Thyroid gland (tissue), 4 donors: ENCODE results near the gene FMN2. TPM values are rescaled to one million over a fixed set of nuclear protein-coding genes. Genes with fewer than 3 reads are reported as not detected.
A peak's percentile ranks its signal among the peaks of the same experiment; 100 is the strongest.

Experiments
- DNase-seq, 2 donors: peaks; one replicate each; pipeline ENCODE4 v3.0.0-alpha.2; 2019
- H3K27ac ChIP-seq, 3 donors: fragments of 200-600 bp; sonication (generic); 1 replicate in 2 of 3; 2 replicates in 1 of 3; pipeline ENCODE4 v1.5.1; 2016 to 2019; ENCODE audit warnings: mild to moderate bottlenecking in 1 of 3, moderate library complexity in 1 of 3
- H3K27me3 ChIP-seq: fragments of 200-600 bp; sonication (generic); one replicate; pipeline ENCODE4 v1.5.1; 2019
- H3K36me3 ChIP-seq, 2 donors: fragments of 200-600 bp; sonication (generic); one replicate each; pipeline ENCODE4 v1.5.1; 2016 to 2019
- H3K4me1 ChIP-seq, 2 donors: fragments of 200-600 bp; sonication (generic); one replicate each; pipeline ENCODE4 v1.5.1; 2017 to 2019
- H3K4me3 ChIP-seq, 3 donors: fragments of 200-600 bp; sonication (generic); replicated peaks in 1 of 3; 1 replicate in 2 of 3; 2 replicates in 1 of 3; pipeline ENCODE4 v1.5.1; 2016; ENCODE audit warnings: mild to moderate bottlenecking in 1 of 3
- H3K9me3 ChIP-seq: fragments of 200-600 bp; sonication (generic); one replicate; pipeline ENCODE4 v1.5.1; 2017
- POLR2A ChIP-seq, 2 donors: fragments of 450-650 bp; IDR thresholded peaks; one replicate each; pipeline ENCODE4 v1.6.1; 2017; ENCODE audit warnings: antibody characterized with exemption in 2 of 2, mild to moderate bottlenecking in 2 of 2, moderate library complexity in 1 of 2
- WGBS, 2 donors: methylation state at CpG; one replicate each; pipeline ENCODE4 v1.1.5; 2017; 5-methylcytosine and 5-hydroxymethylcytosine counted together
- intact Hi-C: fragments of 100-400 bp; cut with DNase I; formaldehyde crosslinking; loops from one replicate; pipeline ENCODE4 v1.15.1; 2023
- total RNA-seq, 4 donors: library from RNA; depleted of rRNA; stranded (reverse); fragments of >200 nt; gene quantifications; one replicate each; pipeline ENCODE4 v1.2.3, GENCODE V29; 2016
- TF ChIP-seq, protein P1 (sequence below), 6 experiments: fragments of 200-600 bp in 3 of 6; fragments of 450-650 bp in 3 of 6; sonication (generic) in 3 of 6; IDR thresholded peaks; one replicate each; pipeline ENCODE4 v1.5.1; 2016 to 2019; ENCODE audit warnings: antibody characterized with exemption in 6 of 6, mild to moderate bottlenecking in 2 of 6, inconsistent platforms in 1 of 6, moderate library complexity in 1 of 6

Gene FMN2
- 1 to 10 TPM in 2 of 4 donors, under 1 TPM in 1, not detected in 1; 0.78 to 6.2 (median 1.3) TPM for total RNA-seq

DNA sequence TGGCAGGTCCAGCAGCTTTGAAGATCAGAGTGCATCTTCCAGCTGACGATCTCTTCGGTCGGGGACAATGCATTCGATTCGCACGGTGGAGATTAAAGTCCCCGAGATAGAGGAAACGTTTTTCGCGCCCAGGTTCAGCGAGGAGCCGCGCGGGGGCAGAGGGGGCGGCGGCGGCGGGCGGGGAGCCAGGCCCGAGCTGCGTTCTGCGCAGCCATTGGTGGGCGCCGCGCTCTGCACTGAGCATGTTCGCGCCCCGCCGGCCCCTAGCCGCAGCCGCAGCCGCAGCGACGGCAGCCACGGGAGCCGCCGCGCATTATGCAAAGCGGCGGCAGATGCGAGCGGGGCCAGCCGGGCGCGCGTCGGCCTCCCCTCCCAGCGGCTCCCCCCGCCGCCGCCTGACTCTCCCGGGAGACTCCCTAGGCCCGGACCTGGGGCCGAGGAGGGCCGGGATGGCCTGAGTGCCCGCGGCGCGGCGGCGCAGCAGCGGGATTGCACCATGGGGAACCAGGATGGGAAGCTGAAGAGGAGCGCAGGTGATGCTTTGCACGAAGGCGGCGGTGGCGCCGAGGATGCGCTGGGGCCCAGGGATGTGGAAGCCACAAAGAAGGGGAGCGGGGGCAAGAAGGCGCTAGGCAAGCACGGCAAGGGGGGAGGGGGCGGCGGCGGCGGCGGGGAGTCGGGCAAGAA is at the start of gene FMN2:
Gene FMN2 (plus strand): TSS at position 270 of the 687 bp plus-strand sequence. CDS start 227 bp downstream, at position 497.
- peaks cover 15 to 24% of the 10 kb centered on the region in 2 donors for H3K4me1 ChIP-seq
- H3K4me3 ChIP-seq = peak within 1 kb of the TSS in 1 of 3 donors; percentile 8
- H3K9me3 ChIP-seq = no peaks in the 10 kb centered on the region
- no peak for DNase-seq
- TF ChIP-seq, protein P1, sequence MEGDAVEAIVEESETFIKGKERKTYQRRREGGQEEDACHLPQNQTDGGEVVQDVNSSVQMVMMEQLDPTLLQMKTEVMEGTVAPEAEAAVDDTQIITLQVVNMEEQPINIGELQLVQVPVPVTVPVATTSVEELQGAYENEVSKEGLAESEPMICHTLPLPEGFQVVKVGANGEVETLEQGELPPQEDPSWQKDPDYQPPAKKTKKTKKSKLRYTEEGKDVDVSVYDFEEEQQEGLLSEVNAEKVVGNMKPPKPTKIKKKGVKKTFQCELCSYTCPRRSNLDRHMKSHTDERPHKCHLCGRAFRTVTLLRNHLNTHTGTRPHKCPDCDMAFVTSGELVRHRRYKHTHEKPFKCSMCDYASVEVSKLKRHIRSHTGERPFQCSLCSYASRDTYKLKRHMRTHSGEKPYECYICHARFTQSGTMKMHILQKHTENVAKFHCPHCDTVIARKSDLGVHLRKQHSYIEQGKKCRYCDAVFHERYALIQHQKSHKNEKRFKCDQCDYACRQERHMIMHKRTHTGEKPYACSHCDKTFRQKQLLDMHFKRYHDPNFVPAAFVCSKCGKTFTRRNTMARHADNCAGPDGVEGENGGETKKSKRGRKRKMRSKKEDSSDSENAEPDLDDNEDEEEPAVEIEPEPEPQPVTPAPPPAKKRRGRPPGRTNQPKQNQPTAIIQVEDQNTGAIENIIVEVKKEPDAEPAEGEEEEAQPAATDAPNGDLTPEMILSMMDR (IDR thresholded peaks at IDR 0.05) = no peak
- no peak for TF ChIP-seq POLR2A (IDR thresholded peaks at IDR 0.05)
- H3K27me3 ChIP-seq = peaks cover 14% of the 10 kb centered on the region
- intact Hi-C loops = no loop called here
- no peak within 1 kb of the TSS for H3K27ac ChIP-seq
- WGBS, 2 donors = 1% methylated on average over 28 to 58 of the region's 78 CpGs
- H3K36me3 ChIP-seq = no peaks in the 10 kb centered on the region

DNA sequence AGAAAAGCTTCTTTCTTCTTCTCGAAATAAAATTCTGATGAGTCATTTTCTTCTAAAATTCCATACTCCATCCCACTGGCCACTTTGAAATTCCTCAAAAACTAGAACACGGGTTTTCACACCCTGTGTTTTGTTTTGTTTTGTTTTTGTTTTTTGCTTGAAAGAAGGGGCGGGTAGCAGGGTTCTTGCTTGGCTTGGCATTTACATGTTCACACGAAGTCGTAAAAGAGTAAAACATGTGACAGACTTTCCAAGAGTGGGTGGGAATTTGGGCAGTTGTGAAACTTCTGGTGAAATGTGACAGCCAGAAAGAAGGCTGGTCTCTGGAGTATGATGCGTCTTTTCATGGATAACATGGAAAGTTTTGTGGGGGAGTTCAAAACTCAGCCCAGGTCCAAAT is 47.1 kb upstream of the FMN2 start:
- Histone ChIP-seq H3K36me3 (no peaks in the 10 kb centered on the region), H3K27me3 (no peaks in the 10 kb centered on the region), H3K27ac (no peak overlapping the region), H3K4me1 (no peaks in the 10 kb centered on the region), H3K9me3 (no peaks in the 10 kb centered on the region), H3K4me3 (no peak overlapping the region)
- intact Hi-C loops = no loop called here
- WGBS, 2 donors = 79 to 84% methylated on average over 6 of the region's 6 CpGs
- DNase-seq = no peak
- TF ChIP-seq POLR2A (IDR thresholded peaks at IDR 0.05) = no peak
- TF ChIP-seq, protein P1 (IDR thresholded peaks at IDR 0.05) = no peak

DNA sequence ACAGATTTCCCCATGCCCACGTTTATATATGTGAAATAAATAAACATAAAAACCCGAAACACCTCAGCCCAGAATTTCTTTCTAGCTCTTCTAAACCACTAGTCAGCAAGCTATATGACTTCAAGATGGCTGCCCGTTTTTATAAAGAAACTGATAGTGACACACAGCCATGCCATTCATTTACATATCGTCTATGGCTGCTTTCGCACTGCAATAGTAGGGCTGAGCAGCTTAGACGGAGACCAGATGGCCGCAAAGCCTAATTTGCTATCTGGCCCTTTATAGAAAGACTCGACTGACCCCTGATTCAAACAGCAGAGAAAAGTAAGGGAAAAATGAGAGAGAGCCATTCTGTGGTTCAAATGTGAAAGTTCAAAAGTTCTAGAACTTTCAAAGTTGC is 45.7 kb upstream of the FMN2 start:
- Histone ChIP-seq H3K4me3 (no peak overlapping the region), H3K9me3 (no peaks in the 10 kb centered on the region), H3K4me1 (no peaks in the 10 kb centered on the region), H3K27me3 (no peaks in the 10 kb centered on the region), H3K27ac (no peak overlapping the region), H3K36me3 (no peaks in the 10 kb centered on the region)
- DNase-seq = no peak
- WGBS, 2 donors = 89 to 92% methylated on average over 8 of the region's 8 CpGs
- TF ChIP-seq POLR2A (IDR thresholded peaks at IDR 0.05) = no peak
- TF ChIP-seq, protein P1 (IDR thresholded peaks at IDR 0.05) = no peak
- intact Hi-C loops = no loop called here

DNA sequence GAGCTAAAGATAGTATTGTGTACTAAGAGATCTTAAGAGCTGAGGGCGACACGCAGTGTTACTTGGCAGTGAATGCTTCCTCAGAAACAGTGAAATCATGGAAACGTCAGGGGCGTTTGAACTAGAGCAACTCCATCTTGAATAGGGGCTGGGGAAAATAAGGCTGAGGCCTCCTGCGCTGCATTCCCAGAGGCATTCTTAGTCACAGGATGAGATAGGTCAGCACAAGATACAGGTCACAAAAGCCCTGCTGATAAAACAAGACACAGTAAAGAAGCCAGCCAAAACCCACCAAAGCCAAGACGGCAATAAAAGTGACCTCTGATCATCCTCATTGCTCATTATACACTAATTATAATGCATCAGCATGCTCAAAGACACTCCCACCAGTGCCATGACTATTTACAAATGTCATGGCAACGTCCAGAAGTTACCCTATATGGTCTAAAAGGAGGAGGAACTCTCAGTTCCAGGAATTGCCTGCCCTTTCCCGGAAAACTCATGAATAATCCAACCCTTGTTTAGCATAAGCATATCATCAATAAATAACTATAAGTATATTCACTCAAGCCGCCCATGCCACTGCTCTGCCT is 37.5 kb upstream of the FMN2 start:
- no peak for TF ChIP-seq POLR2A (IDR thresholded peaks at IDR 0.05)
- TF ChIP-seq, protein P1 (IDR thresholded peaks at IDR 0.05) = no peak
- no peaks in the 10 kb centered on the region for H3K4me1 ChIP-seq
- no peaks in the 10 kb centered on the region for H3K27me3 ChIP-seq
- H3K27ac ChIP-seq = no peak overlapping the region
- no peak overlapping the region for H3K4me3 ChIP-seq
- no peaks in the 10 kb centered on the region for H3K36me3 ChIP-seq
- intact Hi-C loops = no loop called here
- H3K9me3 ChIP-seq = no peaks in the 10 kb centered on the region
- 84% methylated on average over 9 of the region's 9 CpGs for WGBS, 2 donors
- no peak for DNase-seq

DNA sequence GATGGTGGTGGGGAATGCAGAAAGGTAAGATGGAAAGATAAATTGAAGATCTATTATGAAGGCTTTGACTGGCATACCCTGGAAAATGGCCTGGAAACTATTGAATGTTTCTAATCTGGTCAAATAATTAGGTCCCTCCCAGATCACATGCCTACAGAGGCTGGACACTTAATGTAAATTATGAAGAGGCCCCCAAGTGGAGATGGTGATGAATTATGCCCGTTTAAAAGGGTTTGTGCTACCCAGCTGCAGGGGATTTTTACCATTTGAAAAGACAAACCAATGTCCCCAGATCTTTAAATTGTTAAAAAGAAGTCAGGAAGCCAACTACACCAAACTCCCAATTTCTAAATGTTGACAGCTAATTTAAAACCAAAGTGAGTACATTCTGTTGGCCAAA is 35.7 kb upstream of the FMN2 start:
- no peak overlapping the region for H3K27ac ChIP-seq
- no peak overlapping the region for H3K4me3 ChIP-seq
- H3K9me3 ChIP-seq = no peaks in the 10 kb centered on the region
- no peaks in the 10 kb centered on the region for H3K27me3 ChIP-seq
- intact Hi-C loops = no loop called here
- no peaks in the 10 kb centered on the region for H3K36me3 ChIP-seq
- no peak for DNase-seq
- TF ChIP-seq, protein P1 (IDR thresholded peaks at IDR 0.05) = no peak
- no peak for TF ChIP-seq POLR2A (IDR thresholded peaks at IDR 0.05)
- 52 to 57% methylated on average over 1 of the region's 1 CpG for whole genome bisulfite sequencing, 2 donors
- H3K4me1 ChIP-seq = no peaks in the 10 kb centered on the region
